Hematopoietic multipotent progenitor cell (in vitro differentiated cells): Measurements from ENCODE around the gene SBK3. TPM values are rescaled to one million over a fixed set of nuclear protein-coding genes. Genes with fewer than 3 reads are reported as not detected.
"Not testable (repeated sequence)": the region's sequence is repeated elsewhere in the genome, so short reads cannot be mapped to it uniquely, and the experiment has no call there.

Source experiments
- DNase-seq, 3 donors: peaks; one replicate each; pipeline ENCODE4 v3.0.0-alpha.2; 2011 to 2015; ENCODE audit warnings: low read depth in 2 of 3, low spot score in 2 of 3
- total RNA-seq: library from RNA; depleted of rRNA; stranded (reverse); fragments of >200 nt; gene quantifications from one replicate; pipeline ENCODE4 v1.2.3, GENCODE V29; 2012

Gene SBK3
- total RNA-seq = 0.54 TPM

- no peak for DNase-seq
Measured at GRCh38 chr19:55545443-55545842, at the start of gene SBK3. SBK3 (minus strand) TSS chr19:55545543; CDS start chr19:55545543, 0 bp downstream.

DNA sequence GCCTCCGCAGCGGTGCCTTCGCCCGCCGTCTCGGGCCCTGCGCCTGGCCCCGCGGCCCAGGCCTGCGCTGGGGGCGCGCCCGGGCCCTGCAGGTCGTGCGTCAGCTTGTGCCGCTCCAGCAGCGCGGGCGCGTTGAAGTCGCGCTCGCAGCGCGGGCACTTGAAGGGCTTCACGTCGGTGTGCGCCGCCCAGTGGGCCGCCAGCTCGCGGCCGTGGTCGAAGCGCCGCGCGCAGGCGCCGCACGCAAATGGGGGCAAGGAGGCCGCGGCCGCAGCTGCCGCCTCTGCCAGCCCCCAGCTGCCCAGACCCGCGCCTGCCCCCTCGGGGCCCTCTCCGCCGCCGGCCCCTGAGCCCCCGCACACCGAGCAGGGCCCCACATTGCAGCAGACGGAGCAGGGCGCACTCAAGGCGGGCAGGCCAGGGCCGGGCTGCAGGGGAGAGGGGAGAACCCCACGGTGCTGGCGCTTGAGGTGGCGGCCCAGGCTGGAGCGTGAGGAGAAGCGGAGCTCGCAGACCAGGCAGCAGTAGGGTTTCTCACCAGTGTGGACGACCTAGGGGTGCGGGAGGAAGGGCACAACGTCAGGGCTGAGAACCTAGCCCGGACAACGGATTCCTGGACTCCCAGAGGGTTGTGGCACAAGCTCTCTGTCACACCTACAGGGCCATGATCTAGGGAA lies 47.9 kb upstream of the SBK3 start:
- DNase-seq = no peak

GRCh38 chr19:55592391-55593090 lies 47.2 kb upstream of the SBK3 start:
- DNase-seq = no peak

DNA sequence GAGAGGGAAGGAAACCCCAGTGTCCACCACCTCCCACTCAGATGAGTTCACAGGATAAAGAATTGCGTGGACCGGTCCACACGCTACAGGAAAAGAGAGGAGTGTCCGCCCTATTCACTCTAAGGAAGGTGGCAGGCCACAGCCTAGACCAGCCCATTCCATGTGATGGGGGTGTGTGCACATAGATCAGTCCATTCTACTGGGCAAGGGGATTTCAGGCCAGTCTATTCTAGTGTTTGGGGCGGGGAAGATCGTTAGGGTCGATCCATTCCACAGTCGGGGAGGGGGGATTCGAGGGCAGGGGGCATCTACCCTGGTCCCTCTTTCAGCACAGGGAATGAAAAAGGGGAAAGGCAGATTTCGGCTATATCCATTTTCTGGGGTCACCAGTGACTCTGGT lies 46.2 kb upstream of the SBK3 start:
- no peak for DNase-seq

- DNase-seq = peak in 1 of 3 donors; percentile 38
Measured at GRCh38 chr19:55590617-55591016, 45.3 kb upstream of the SBK3 start.

DNA sequence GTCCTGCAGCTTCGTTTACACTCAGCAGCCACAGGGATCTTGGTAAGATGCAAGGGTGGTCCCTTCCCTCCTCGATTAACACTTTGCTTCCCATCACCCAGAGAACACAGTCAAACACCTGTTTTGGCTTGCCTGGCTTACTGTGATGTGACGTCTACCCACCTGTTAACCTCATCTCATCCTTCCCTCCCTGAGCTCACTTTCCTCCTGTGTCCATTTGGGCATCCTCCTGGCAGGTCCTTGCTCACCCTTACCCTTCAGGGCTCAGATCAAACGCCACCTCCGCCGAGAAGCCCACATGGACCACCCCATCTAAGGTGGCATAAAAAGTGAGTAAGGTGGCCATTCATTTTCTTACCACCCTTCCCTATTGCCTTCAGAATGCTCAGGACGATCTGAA lies 44.8 kb upstream of the SBK3 start:
- DNase-seq = no peak

- DNase-seq = no peak
Measured at GRCh38 chr19:55588738-55589137, 43.4 kb upstream of the SBK3 start.

GRCh38 chr19:55586976-55587668 lies 41.8 kb upstream of the SBK3 start:
- peak; percentile 81 to 96 (median 95) for DNase-seq

DNA sequence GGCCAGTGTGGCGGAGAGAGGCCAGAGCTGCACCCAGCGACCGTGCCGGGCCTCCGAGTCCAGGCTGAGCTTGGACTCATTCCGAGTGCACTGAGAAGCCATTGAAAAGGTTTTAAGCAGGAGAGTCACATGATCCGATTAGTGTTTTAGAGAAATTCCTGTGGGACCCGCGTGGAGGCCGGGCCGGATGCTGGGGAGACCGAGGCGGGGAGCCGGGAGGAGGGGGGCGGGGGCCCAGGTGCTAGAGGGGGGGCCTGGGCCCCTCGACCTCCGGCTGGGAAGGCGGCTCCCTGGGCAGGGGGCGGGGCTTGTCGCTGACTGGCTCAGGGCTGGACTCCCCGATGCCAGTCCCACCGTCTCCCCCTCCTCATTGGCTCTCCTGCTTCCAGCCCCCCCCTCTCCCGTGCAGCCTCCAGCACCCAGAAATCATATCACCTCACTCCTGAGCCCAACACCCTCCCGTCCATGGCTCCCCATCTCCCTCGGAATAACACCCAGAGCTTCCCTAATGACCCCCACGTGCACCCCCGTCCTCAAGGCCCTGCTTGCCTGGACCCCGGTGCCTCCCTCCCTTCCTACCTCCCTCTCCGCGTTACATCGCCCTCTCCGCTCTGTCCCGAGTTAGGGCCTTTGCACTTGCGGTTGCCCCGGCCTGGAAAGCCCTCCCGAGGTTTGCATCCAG lies 40.5 kb upstream of the SBK3 start:
- peak in 2 of 3 donors; percentile 67 to 71 for DNase-seq

DNA sequence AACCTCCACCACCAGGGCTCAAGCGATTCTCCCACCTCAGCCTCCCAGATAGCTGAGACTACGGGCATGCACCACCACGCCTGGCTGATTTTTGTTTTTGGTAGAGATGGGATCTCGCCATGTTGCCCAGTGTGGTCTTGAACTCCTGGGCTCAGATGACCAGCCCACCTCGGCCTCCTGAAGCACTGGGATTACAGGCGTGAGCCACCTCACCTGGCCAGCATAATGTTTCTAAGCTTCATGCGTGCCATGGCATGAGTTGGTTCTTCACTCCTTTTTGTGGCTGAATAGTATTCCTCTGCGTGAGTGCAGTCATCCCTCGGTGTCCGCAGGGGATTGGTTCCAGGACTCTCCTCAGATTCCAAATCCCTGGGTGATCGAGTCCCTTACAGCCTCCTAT lies 39.5 kb upstream of the SBK3 start:
- DNase-seq = no peak

GRCh38 chr19:55583897-55584296 lies 38.6 kb upstream of the SBK3 start:
- DNase-seq = not testable (repeated sequence)

- not testable (repeated sequence) for DNase-seq
Measured at GRCh38 chr19:55582284-55582683, 36.9 kb upstream of the SBK3 start.

GRCh38 chr19:55581823-55582223 lies 36.5 kb upstream of the SBK3 start:
- no peak for DNase-seq

DNA sequence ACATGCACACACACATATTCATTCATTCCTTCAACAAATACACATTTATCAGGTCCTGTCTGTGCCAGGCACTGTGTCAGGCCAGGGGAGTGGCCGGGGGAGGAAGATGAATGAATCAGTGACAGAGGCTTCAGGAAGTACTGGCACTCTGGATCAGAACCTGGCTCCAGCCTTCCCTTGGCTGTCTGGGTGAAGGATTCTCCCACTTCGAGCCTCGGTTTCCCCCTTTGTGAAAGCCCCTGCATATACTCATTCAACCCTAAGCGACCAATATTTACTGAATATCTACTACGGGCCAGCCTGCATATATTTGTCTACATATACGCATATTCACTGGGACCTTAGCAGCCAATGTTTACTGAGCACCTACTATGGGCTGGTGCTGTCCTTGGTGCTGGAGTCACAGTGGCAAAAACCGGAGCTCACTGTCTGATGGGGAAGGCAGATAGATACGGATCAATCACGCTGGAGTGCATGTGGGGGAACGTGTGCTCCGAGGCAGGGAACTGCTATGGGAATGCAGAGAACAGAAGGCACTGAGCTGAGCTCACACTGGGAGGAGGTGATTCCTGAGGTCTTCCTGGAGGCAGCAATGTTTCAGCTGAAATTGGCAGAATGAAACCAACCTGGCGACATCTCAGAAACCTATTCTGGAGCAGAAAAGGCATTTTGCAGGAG lies 35.9 kb upstream of the SBK3 start:
- DNase-seq = no peak

DNA sequence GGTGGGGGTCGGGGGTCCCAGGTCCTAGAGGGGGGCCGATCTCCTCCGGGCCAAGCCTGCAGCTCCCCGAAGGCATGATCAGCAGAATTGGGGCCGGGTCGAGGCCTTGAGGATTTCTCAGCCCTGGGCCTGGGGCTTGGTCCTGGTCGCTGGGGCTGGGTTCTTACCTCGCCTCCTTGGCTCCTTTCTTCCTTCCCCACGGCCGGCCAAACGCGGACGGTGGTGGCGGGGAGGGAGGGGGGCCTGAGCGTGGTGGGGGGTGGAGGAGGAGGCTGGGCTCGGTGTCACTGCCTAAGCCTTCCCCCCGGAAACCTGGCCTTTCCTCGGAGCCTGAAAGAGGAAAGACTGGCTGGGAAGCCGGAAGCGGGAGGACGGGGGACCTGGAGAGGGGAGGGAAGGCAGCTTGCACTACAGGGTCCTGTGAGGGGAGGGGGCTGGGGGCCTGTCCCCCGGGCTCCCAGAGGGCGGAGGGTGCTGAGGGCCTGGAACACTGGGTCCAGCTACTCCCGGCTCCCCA lies 35.3 kb upstream of the SBK3 start, which contains the start of gene ZNF579:
Gene ZNF579 (minus strand): TSS at position 221 of the 517 bp plus-strand sequence. CDS start 1,209 bp downstream, outside the sequence.
- peak in 2 of 3 donors; percentile 81 to 83 for DNase-seq

DNA sequence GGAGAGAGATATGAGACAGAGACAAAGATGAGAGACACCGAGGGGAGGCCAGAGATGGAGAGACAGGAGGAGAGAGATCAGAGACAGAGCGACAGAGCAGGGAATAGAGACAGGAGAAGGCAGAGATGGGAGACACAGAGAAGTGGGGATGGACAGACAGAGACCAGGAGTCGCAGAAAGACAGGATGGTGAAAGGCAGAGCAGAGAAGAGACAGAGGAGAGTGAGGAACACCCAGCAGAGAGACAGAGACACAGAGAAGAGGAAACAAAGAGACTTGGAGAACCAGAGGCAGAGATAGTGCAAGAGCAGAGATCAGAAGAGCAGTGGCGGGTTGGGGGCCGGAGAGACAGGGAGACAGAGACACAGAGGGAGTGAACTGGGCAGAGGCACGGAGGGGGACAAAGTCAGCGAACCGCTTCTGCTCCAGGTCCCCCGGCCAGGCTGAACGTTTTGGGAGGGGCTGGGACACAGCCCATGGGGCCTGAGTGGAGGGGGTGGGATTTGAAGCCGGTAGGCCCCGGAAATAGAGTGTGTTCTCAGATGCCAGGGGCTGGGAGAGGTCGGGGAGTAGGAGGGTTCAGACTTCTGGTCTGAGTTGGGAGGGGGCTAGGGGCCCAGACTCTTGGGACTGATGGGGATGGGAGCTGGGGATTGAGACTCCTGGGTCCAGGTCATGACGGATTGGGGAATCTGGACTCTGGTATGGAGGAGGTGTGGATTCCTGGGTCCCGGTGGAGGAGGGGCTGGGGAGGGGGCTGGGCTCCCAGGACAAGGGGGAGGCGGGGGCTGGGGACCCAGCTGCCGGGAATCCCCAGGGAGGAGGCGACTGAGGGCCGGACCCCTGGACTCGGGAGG lies 34.7 kb upstream of the SBK3 start:
- no peak for DNase-seq

DNA sequence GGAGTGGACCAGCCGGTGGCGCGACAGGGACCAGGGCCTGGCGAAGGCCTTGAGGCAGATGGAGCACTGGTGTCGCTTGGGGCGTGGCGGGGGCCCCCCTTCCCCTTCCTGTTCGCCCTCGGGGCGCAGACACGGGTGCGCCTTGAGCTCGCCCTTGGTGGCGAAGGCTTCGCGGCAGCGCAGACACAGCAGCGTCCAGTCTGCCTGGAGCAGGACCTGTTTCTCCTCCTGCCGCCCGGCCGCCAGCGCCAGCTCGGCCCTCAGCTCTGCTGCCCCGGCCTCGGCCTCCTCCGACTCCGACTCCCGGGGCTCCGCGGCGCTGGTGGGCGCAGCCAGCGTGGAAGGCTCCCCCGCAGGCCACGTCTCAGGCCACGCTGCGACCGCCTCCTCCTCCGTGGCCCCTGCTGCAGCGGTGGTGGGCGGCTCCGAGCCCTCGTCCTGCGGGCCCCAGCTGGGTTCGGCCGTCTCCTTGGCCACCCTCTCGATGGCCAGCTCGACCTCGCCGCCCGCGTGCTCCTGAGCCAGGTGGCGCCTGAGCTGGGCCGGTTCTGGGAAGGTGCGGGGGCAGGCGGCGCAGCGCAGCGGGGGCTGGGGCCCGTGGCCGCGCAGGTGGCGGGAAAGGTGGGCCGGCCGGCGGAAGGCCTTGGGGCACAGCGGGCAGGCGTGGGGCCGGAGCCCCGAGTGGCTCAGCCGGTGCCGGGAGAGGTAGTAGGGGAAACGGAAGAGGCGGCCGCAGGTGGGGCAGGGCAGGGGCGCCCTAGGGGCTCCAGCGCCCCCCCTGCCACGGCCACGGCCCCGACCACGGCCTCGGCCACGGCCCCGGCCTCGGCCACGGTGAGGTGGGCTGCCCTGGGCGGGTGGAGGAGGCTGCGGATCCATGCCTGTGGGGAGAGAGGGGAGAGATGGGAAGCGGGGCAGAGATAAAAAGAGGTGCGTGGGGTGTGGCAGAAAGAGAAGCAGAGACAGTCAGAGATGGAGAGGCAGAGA lies 33.7 kb upstream of the SBK3 start:
- DNase-seq = no peak
